Adrenal gland (tissue), 5 donors: Measurements from ENCODE around the gene ITLN2.

Experiments
- CTCF ChIP-seq, 6 experiments: fragments of 450-650 bp in 4 of 6; fragments of 200-600 bp in 2 of 6; sonication (generic) in 1 of 6; IDR thresholded peaks; 1 replicate in 5 of 6; 2 replicates in 1 of 6; pipeline versions ENCODE4 v1.5.1 to v1.8.0; 2016 to 2021; ENCODE audit warnings: antibody characterized with exemption in 6 of 6, mild to moderate bottlenecking in 2 of 6, moderate library complexity in 1 of 6
- POLR2A ChIP-seq, 2 donors: fragments of 450-650 bp; IDR thresholded peaks; one replicate each; pipeline ENCODE4 v1.6.1; 2017; ENCODE audit warnings: antibody characterized with exemption in 2 of 2, mild to moderate bottlenecking in 2 of 2, moderate library complexity in 1 of 2
- donor health status: DM: no; HTN: no; CAD: no.

DNA sequence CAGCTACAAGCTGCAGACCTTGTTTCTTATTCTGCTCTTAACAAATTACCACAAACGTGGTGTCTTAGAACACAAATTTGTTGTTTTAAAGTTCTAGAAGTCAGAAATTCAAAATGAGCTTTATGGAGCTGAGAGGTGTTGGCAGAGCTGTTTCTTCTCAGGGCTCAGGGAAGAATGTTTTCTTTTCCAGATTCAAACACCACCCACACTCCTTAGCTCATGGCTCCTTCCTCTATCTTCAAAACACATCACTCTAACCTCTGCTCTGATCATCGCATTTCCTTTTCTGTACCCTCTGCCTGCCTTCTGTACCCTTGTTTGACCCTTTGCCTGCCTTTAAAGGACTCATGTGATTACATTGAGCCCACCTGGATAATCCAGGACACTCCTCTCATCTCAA lies 42.7 kb downstream of the ITLN2 start:
- no peak for TF ChIP-seq CTCF (IDR thresholded peaks at IDR 0.05)
- no peak for TF ChIP-seq POLR2A (IDR thresholded peaks at IDR 0.05)
